K562 (cell line): ENCODE measurements around the gene IL36RN. TPM values are rescaled to one million over a fixed set of nuclear protein-coding genes. Genes with fewer than 3 reads are reported as not detected.

ENCODE experiments used
- ATAC-seq: fragments of 200-7000 bp; cut with Tn5 transposase; 3 replicates; pipeline ENCODE4 v1.9.1; 2020; ENCODE audit warnings: moderate library complexity
- BruUV-seq: library from RNA; stranded (reverse); fragments of 400-500 nt; replicated peaks from 2 replicates; lab custom pipeline; 2021; lab: Mats Ljungman, UMichigan
- CTCF ChIA-PET: fragments of 300-600 bp; formaldehyde crosslinking; extraction: SDS; loops from one replicate; lab custom pipeline; 2021; ENCODE audit warnings: low intra/inter-chr PET ratio; lab: Yijun Ruan, JAX
- POLR2A ChIA-PET: fragments of 300-600, 350-650 bp; sonication (Branson Sonifier 250); formaldehyde crosslinking; extraction: SDS; loops from one replicate; lab custom pipeline; 2021; ENCODE audit warnings: antibody characterized with exemption, inconsistent platforms; lab: Yijun Ruan, JAX
- DNase-seq, 4 experiments: peaks; one replicate each; pipeline versions ENCODE4 v3.0.0 to v3.0.0-alpha.2; 2011 to 2018; ENCODE audit warnings: low spot score in 3 of 4, mixed read lengths in 3 of 4; ENCODE audit errors: extremely low read depth in 1 of 4
- FAIRE-seq: peaks from 2 replicates; lab custom pipeline; 2011; peaks lifted over from hg19 to GRCh38; lab: Jason Lieb, UNC
- H2AFZ ChIP-seq: 2 replicates; pipeline ENCODE4 v1.6.0; 2011; ENCODE audit warnings: low read depth, low read length, control low read depth, inconsistent platforms
- H3K27ac ChIP-seq: fragments of 200-600 bp; 3 replicates; pipeline ENCODE4 v1.8.0; 2011; ENCODE audit warnings: low read depth, mild to moderate bottlenecking, control low read depth, inconsistent platforms, low read length, moderate library complexity, mixed read lengths; ENCODE audit errors: extremely low read depth
- H3K27me3 ChIP-seq, 2 experiments: fragments of 300-600 bp in 1 of 2; 2 replicates in 1 of 2; 3 replicates in 1 of 2; pipeline versions ENCODE4 v1.6.0 to v1.8.0; 2011; ENCODE audit warnings: inconsistent platforms in 2 of 2, low read length in 2 of 2, mild to moderate bottlenecking in 1 of 2, mixed read lengths in 1 of 2, moderate library complexity in 1 of 2; ENCODE audit not compliant: control insufficient read depth in 2 of 2, insufficient read depth in 2 of 2
- H3K36me3 ChIP-seq: fragments of 300-600 bp; 3 replicates; pipeline ENCODE4 v1.8.0; 2011; ENCODE audit warnings: mild to moderate bottlenecking, low read length, inconsistent platforms; ENCODE audit not compliant: control insufficient read depth, insufficient read depth
- H3K4me1 ChIP-seq, 2 experiments: fragments of 200-600 bp in 1 of 2; replicated peaks in 1 of 2; 2 replicates in 1 of 2; 3 replicates in 1 of 2; pipeline versions ENCODE4 v1.5.1 to v1.8.0; 2011; ENCODE audit warnings: inconsistent platforms in 2 of 2, low read length in 2 of 2, mild to moderate bottlenecking in 1 of 2, mixed read lengths in 1 of 2, moderate library complexity in 1 of 2; ENCODE audit not compliant: control insufficient read depth in 2 of 2, insufficient read depth in 2 of 2
- H3K4me2 ChIP-seq: 2 replicates; pipeline ENCODE4 v1.6.1; 2011; ENCODE audit warnings: low read length, control low read depth, inconsistent platforms, mixed read lengths; ENCODE audit not compliant: insufficient read depth
- H3K4me3 ChIP-seq: fragments of 200-600 bp; sonication (generic), shearing (Covaris generic); 2 replicates; pipeline ENCODE4 v1.5.1; 2016; ENCODE audit warnings: control low read depth, inconsistent platforms
- H3K79me2 ChIP-seq: fragments of 200-600 bp; 3 replicates; pipeline ENCODE4 v1.8.0; 2011; ENCODE audit warnings: low read length, inconsistent platforms; ENCODE audit not compliant: control insufficient read depth, insufficient read depth
- H3K9ac ChIP-seq, 2 experiments: 2 replicates each; pipeline versions ENCODE4 v1.6.0 to v1.6.1; 2011; ENCODE audit warnings: low read depth in 2 of 2, low read length in 2 of 2, control low read depth in 1 of 2, inconsistent platforms in 1 of 2, mild to moderate bottlenecking in 1 of 2, mixed read lengths in 1 of 2; ENCODE audit not compliant: insufficient read depth in 1 of 2
- H3K9me1 ChIP-seq: one replicate; pipeline ENCODE4 v1.6.0; 2011; ENCODE audit warnings: inconsistent platforms, mild to moderate bottlenecking, low read length, moderate library complexity; ENCODE audit not compliant: control insufficient read depth, insufficient read depth
- H3K9me3 ChIP-seq: replicated peaks from 2 replicates; pipeline ENCODE4 v1.5.1; 2011; ENCODE audit warnings: low read depth, low read length, inconsistent platforms; ENCODE audit not compliant: control insufficient read depth, insufficient read depth
- H4K20me1 ChIP-seq: replicated peaks from 2 replicates; pipeline ENCODE4 v1.6.1; 2011; ENCODE audit warnings: low read length, inconsistent platforms, mixed read lengths; ENCODE audit not compliant: control insufficient read depth, insufficient read depth
- ATF3 ChIP-seq, 2 experiments: fragments of 450-650 bp in 1 of 2; sonication (generic) in 1 of 2; formaldehyde crosslinking in 1 of 2; IDR thresholded peaks in 1 of 2; conservative IDR thresholded peaks in 1 of 2; 2 replicates each; pipeline versions ENCODE4 v1.6.1 to v1.8.1; 2016 to 2023; ENCODE audit warnings: mild to moderate bottlenecking in 2 of 2, moderate library complexity in 2 of 2, inconsistent platforms in 1 of 2, missing genetic modification reagents in 1 of 2
- CHCHD3 ChIP-seq: fragments of 250-450 bp; sonication (Bioruptor Pico); IDR thresholded peaks from 2 replicates; pipeline ENCODE4 v2.1.2; 2022; ENCODE audit warnings: mild to moderate bottlenecking
- GMEB1 ChIP-seq: fragments of 250-450 bp; sonication (Bioruptor Pico); IDR thresholded peaks from 2 replicates; pipeline ENCODE4 v1.4.0; 2020; ENCODE audit warnings: mild to moderate bottlenecking
- ILF3 ChIP-seq: fragments of 450-650 bp; IDR thresholded peaks from 2 replicates; pipeline ENCODE4 v1.6.1; 2018; ENCODE audit warnings: antibody characterized with exemption, mild to moderate bottlenecking, moderate library complexity, borderline replicate concordance
- JUN ChIP-seq, 2 experiments: sonication (generic) in 1 of 2; formaldehyde crosslinking in 1 of 2; IDR thresholded peaks; 2 replicates each; pipeline versions ENCODE4 v1.6.1 to v1.8.0; 2012 to 2022; ENCODE audit warnings: borderline replicate concordance in 2 of 2, mild to moderate bottlenecking in 2 of 2, improper control_type of control experiment in 1 of 2, low read depth in 1 of 2, low read length in 1 of 2, missing genetic modification reagents in 1 of 2
- SOX6 ChIP-seq: fragments of 450-650 bp; IDR thresholded peaks from 2 replicates; pipeline ENCODE4 v1.6.1; 2014; ENCODE audit warnings: mild to moderate bottlenecking
- TRIM24 ChIP-seq, 2 experiments: fragments of 450-650 bp; IDR thresholded peaks; 2 replicates each; pipeline ENCODE4 v1.6.1; 2016
- U2AF1 ChIP-seq: fragments of 200-400 bp; formaldehyde crosslinking; optimal IDR thresholded peaks from 2 replicates; pipeline ENCODE3; 2017; ENCODE audit warnings: mild to moderate bottlenecking, low read depth, low read length, moderate library complexity
- ZBTB26 ChIP-seq: fragments of 450-650 bp; formaldehyde crosslinking; IDR thresholded peaks from 2 replicates; pipeline ENCODE4 v1.4.0; 2022; ENCODE audit warnings: missing genetic modification characterization
- ZNF609 ChIP-seq: sonication (generic); formaldehyde crosslinking; IDR thresholded peaks from 2 replicates; pipeline ENCODE4 v1.8.1; 2023; ENCODE audit warnings: missing genetic modification reagents, mild to moderate bottlenecking, borderline replicate concordance
- ZNF644 ChIP-seq: fragments of 200-800 bp; sonication (Bioruptor generic); IDR thresholded peaks from 2 replicates; pipeline ENCODE4 v1.6.1; 2016; ENCODE audit warnings: low read depth, missing genetic modification characterization, missing compliant biosample characterization
- ZNF764 ChIP-seq: fragments of 250-450 bp; sonication (Bioruptor Pico); IDR thresholded peaks from 2 replicates; pipeline ENCODE4 v1.4.0; 2020; ENCODE audit warnings: low read depth, mild to moderate bottlenecking, moderate library complexity
- WGBS: fragments of 100-300 bp; shearing (Covaris generic); methylation state at CpG from one replicate; pipeline ENCODE4 v1.1.6; 2016; ENCODE audit warnings: low coverage, mixed read lengths; ENCODE audit not compliant: insufficient coverage; ENCODE audit errors: missing lambda C conversion rate; 5-methylcytosine and 5-hydroxymethylcytosine counted together
- in situ Hi-C: fragments of 300-500 bp; cut with MboI; formaldehyde crosslinking; loops from 4 replicates; pipeline ENCODE4 v1.15.0; 2018; ENCODE audit warnings: inconsistent platforms, mixed read lengths
- intact Hi-C: fragments of 100-400 bp; cut with micrococcal nuclease; formaldehyde crosslinking; loops from 2 replicates; pipeline ENCODE4 v1.14.2; 2022
- polyA plus RNA-seq, 8 experiments: library from polyadenylated mRNA; depleted of rRNA in 4 of 8; stranded (reverse) in 5 of 8; unstranded in 3 of 8; fragments of >200 nt; fragmentation: Nextera tagmentation in 2 of 8; fragmentation: Illumina TruSeq in 1 of 8; extraction: Ambion mirVana in 2 of 8; extraction: Trizol in 1 of 8; gene quantifications; 2 replicates each; pipeline versions ENCODE4 v1.2.1 to v1.2.3, GENCODE V29; 2011 to 2014; ENCODE audit warnings: inconsistent platforms in 1 of 8, missing spikeins in 1 of 8
- total RNA-seq, 7 experiments: library from RNA; depleted of rRNA in 6 of 7; stranded (reverse); fragments of >200 nt in 6 of 7; fragmentation: Illumina TruSeq in 2 of 7; extraction: Trizol in 2 of 7; gene quantifications; 2 replicates each; pipeline versions ENCODE4 v1.2.1 to v1.2.3, GENCODE V29; 2011 to 2021; ENCODE audit warnings: low replicate concordance in 1 of 7

Gene IL36RN
- total and polyA plus RNA-seq, 9 of the 15 experiments (the other 6 are each of a cell fraction or from before 2014, with no cell fraction given): not detected

GRCh38 chr2:113064281-113064680 lies 5.3 kb downstream of the IL36RN start (continued):
- TF ChIP-seq GMEB1 (CRISPR knock-in tag): no peak
- no peak for TF ChIP-seq ILF3
- no peak for TF ChIP-seq CHCHD3 (CRISPR knock-in tag)
- no peak for TF ChIP-seq JUN (IDR thresholded peaks at IDR 0.05; ENCODE audit: borderline replicate concordance, low read depth, low read length)
- no peak for TF ChIP-seq JUN (CRISPR knock-in tag; IDR thresholded peaks at IDR 0.05; ENCODE audit: borderline replicate concordance)

GRCh38 chr2:113064898-113065297 lies 5.9 kb downstream of the IL36RN start:
- WGBS: 0% methylated on average over 1 of the region's 1 CpG
- CTCF ChIA-PET: no interaction called here
- no peak overlapping the region for H2AFZ ChIP-seq
- TF ChIP-seq TRIM24 (IDR thresholded peaks at IDR 0.05): no peak
- no peak for TF ChIP-seq ATF3 (IDR thresholded peaks at IDR 0.05)
- TF ChIP-seq ATF3 (CRISPR knock-in tag; conservative IDR thresholded peaks at IDR 0.05): no peak
- TF ChIP-seq SOX6: no peak
- no peak for TF ChIP-seq ZBTB26 (CRISPR knock-in tag)
- no peak for TF ChIP-seq U2AF1
- TF ChIP-seq ZNF764 (CRISPR knock-in tag): no peak
- TF ChIP-seq CHCHD3 (CRISPR knock-in tag): no peak
- TF ChIP-seq ZNF644 (tag): no peak
- no peak for TF ChIP-seq ZNF609 (CRISPR knock-in tag)

More at GRCh38 chr2:113064898-113065297, 5.9 kb downstream of the IL36RN start:
- no peaks in the 10 kb centered on the region for H3K9me3 ChIP-seq
- intact Hi-C loops (no loop called here), in situ Hi-C loops (no loop called here)
- no peak overlapping the region for H3K9ac ChIP-seq
- no peak for DNase-seq
- no TSS peak for BruUV-seq
- no peak for FAIRE-seq
- no peaks in the 10 kb centered on the region for H3K9me1 ChIP-seq
- POLR2A ChIA-PET: interaction anchor here (1.1 kb wide), 1 partner anchor 9 kb away, joined by 3 read pairs; no protein-coding TSS in a partner anchor
- H3K4me1 ChIP-seq: no peaks in the 10 kb centered on the region
- H4K20me1 ChIP-seq: no peaks in the 10 kb centered on the region
- H3K27me3 ChIP-seq: peaks cover 0 to 24% of the 10 kb centered on the region in 2 experiments; a peak in 3 of 5 replicates
- no peaks in the 10 kb centered on the region for H3K79me2 ChIP-seq
- no peaks in the 10 kb centered on the region for H3K36me3 ChIP-seq
- no peak overlapping the region for H3K4me3 ChIP-seq
- ATAC-seq: no peak
- H3K4me2 ChIP-seq: no peak overlapping the region
- no peak overlapping the region for H3K27ac ChIP-seq
